Measurements from ENCODE around the gene MLH3. TPM values are rescaled to one million over a fixed set of nuclear protein-coding genes. Genes with fewer than 3 reads are reported as not detected.
A peak's percentile ranks its signal among the peaks of the same experiment; 100 is the strongest.
"Not testable (repeated sequence)": the region's sequence is repeated elsewhere in the genome, so short reads cannot be mapped to it uniquely, and the experiment has no call there.

MLH3 gene
- total RNA-seq, 2 donors from 2014 or later: 23.3 to 29.6 TPM

GRCh38 chr14:75077794-75078193 lies 26.5 kb upstream of the MLH3 start:
- Histone ChIP-seq H3K27me3 (replicated peaks; ENCODE audit: insufficient read depth) (no peaks in the 10 kb centered on the region), H3K36me3 (no peaks in the 10 kb centered on the region), H3K4me1 (replicated peaks) (no peaks in the 10 kb centered on the region), H3K27ac (no peak overlapping the region), H3K4me3 (no peak overlapping the region), H3K9me3 (no peaks in the 10 kb centered on the region)
- no peak for TF ChIP-seq POLR2A (IDR thresholded peaks at IDR 0.05)
- no peak for TF ChIP-seq POLR2AphosphoS5 (IDR thresholded peaks at IDR 0.05)
- no peak for TF ChIP-seq CTCF (IDR thresholded peaks at IDR 0.05)
- intact Hi-C loops (cut with DNase I): no loop called here
- DNase-seq (ENCODE audit: low spot score): no peak

- Histone ChIP-seq H3K36me3 (no peaks in the 10 kb centered on the region), H3K4me3 (no peak overlapping the region), H3K4me1 (replicated peaks) (no peaks in the 10 kb centered on the region), H3K27me3 (replicated peaks; ENCODE audit: insufficient read depth) (no peaks in the 10 kb centered on the region), H3K27ac (peak overlapping the region; percentile 86 to 91), H3K9me3 (no peaks in the 10 kb centered on the region)
- DNase-seq (ENCODE audit: low spot score): no peak
- TF ChIP-seq POLR2A (IDR thresholded peaks at IDR 0.05) (no peak), POLR2AphosphoS5 (IDR thresholded peaks at IDR 0.05) (no peak)
- WGBS: 66% methylated on average over 9 of the region's 9 CpGs
- intact Hi-C loops (cut with DNase I): no loop called here
These were observed 19.1 kb upstream of the MLH3 start for GRCh38 chr14:75070383-75070782.

GRCh38 chr14:75069811-75070145 lies 18.5 kb upstream of the MLH3 start:
- WGBS: 22% methylated on average over 12 of the region's 12 CpGs
- TF ChIP-seq POLR2AphosphoS5 (IDR thresholded peaks at IDR 0.05): no peak
- no peak for TF ChIP-seq POLR2A (IDR thresholded peaks at IDR 0.05)
- TF ChIP-seq CTCF (IDR thresholded peaks at IDR 0.05): no peak
- intact Hi-C loops (cut with DNase I): loop anchor here (2.0 kb wide), 1 partner anchor 19 kb away; the partner anchor contains the start of gene MLH3
- Histone ChIP-seq H3K4me1 (replicated peaks) (no peaks in the 10 kb centered on the region), H3K27ac (peak overlapping the region; percentile 86 to 91), H3K9me3 (no peaks in the 10 kb centered on the region), H3K4me3 (peak overlapping the region; percentile 36 to 54), H3K36me3 (no peaks in the 10 kb centered on the region), H3K27me3 (replicated peaks; ENCODE audit: insufficient read depth) (no peaks in the 10 kb centered on the region)
- no peak for DNase-seq (ENCODE audit: low spot score)

- Histone ChIP-seq H3K4me1 (replicated peaks) (no peaks in the 10 kb centered on the region), H3K36me3 (no peaks in the 10 kb centered on the region), H3K9me3 (no peaks in the 10 kb centered on the region), H3K27me3 (replicated peaks; ENCODE audit: insufficient read depth) (no peaks in the 10 kb centered on the region), H3K27ac (peak within 1 kb of the TSS; percentile 86 to 91), H3K4me3 (peak within 1 kb of the TSS; percentile 36 to 54)
- TF ChIP-seq CTCF (IDR thresholded peaks at IDR 0.05): peak in 1 of 4 experiments; percentile 12
- TF ChIP-seq POLR2AphosphoS5 (IDR thresholded peaks at IDR 0.05): peak; percentile 87
- peak; percentile 22 for TF ChIP-seq POLR2A (IDR thresholded peaks at IDR 0.05)
- peak; percentile 88 for DNase-seq (ENCODE audit: low spot score)
- intact Hi-C loops (cut with DNase I): loop anchor here (2.0 kb wide), 1 partner anchor 18 kb away; the partner anchor contains the start of gene MLH3
- WGBS: 1% methylated on average over 51 of the region's 58 CpGs
These were observed 18.0 kb upstream of the MLH3 start, which contains the start of gene ZC2HC1C for GRCh38 chr14:75069121-75069810. TSS of gene ZC2HC1C (plus strand) at chr14:75069641. CDS start at chr14:75070574, 933 bp downstream.

GRCh38 chr14:75068294-75069120 lies 17.2 kb upstream of the MLH3 start:
- intact Hi-C loops (cut with DNase I): loop anchor here (2.0 kb wide), 1 partner anchor 18 kb away; the partner anchor contains the start of gene MLH3
- H3K4me3 ChIP-seq: peak overlapping the region; percentile 36 to 54
- no peaks in the 10 kb centered on the region for H3K27me3 ChIP-seq (replicated peaks; ENCODE audit: insufficient read depth)
- H3K4me1 ChIP-seq (replicated peaks): no peaks in the 10 kb centered on the region
- no peak for DNase-seq (ENCODE audit: low spot score)
- H3K9me3 ChIP-seq: no peaks in the 10 kb centered on the region
- no peaks in the 10 kb centered on the region for H3K36me3 ChIP-seq
- peak overlapping the region; percentile 86 to 91 for H3K27ac ChIP-seq
- TF ChIP-seq POLR2A (IDR thresholded peaks at IDR 0.05) (no peak), CTCF (IDR thresholded peaks at IDR 0.05) (no peak), POLR2AphosphoS5 (IDR thresholded peaks at IDR 0.05) (peak; percentile 29)
- 15% methylated on average over 15 of the region's 15 CpGs for WGBS

GRCh38 chr14:75067765-75068164 lies 16.5 kb upstream of the MLH3 start:
- 83% methylated on average over 4 of the region's 4 CpGs for WGBS
- not testable (repeated sequence) for H3K4me1 ChIP-seq (replicated peaks); H3K27me3 ChIP-seq (replicated peaks; ENCODE audit: insufficient read depth); H3K36me3 ChIP-seq; H3K4me3 ChIP-seq; H3K9me3 ChIP-seq; DNase-seq (ENCODE audit: low spot score)
- peak overlapping the region; percentile 86 to 91 for H3K27ac ChIP-seq
- intact Hi-C loops (cut with DNase I): loop anchor here (2.0 kb wide), 1 partner anchor 17 kb away; the partner anchor contains the start of gene MLH3

Data from prostate gland (tissue), 2 donors.